ENCODE results near the gene B3GALNT2.
"Not testable (repeated sequence)": the region's sequence is repeated elsewhere in the genome, so short reads cannot be mapped to it uniquely, and the experiment has no call there.

The B3GALNT2 gene

DNA sequence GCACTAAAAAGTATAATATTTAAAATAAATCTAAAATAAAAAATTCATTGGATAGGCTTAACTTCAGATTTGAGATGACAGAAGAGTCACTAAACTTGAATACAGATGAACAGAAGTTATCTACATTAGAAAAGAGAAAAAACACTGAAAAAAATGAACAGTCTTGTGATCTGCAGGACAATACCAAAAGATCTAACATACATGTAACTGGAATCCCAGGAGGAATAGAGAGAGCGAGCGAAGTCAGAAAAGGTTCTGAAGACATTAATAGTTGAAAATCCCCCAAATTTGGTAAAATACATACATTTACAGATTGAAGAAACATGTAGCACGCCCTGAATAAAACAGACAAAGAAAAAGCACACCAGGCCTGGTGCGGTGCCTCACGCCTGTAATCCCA lies 21.2 kb downstream of the B3GALNT2 start:
- Histone ChIP-seq H3K4me2 (ENCODE audit: low read length, poor library complexity, severe bottlenecking) (no peak overlapping the region), H2BK5ac (ENCODE audit: low read depth, low read length, poor library complexity, severe bottlenecking) (no peak overlapping the region), H3K27me3 (ENCODE audit: control insufficient read depth in 1 of 2, insufficient read depth in 1 of 2, low read length in 2 of 2) (no peaks in the 10 kb centered on the region), H3K27ac (ENCODE audit: low read length, poor library complexity, severe bottlenecking) (no peak overlapping the region), H2BK120ac (ENCODE audit: low read depth, low read length) (no peak overlapping the region), H3K4ac (ENCODE audit: low read depth in 1 of 2, low read length in 2 of 2) (no peak overlapping the region), H2BK15ac (ENCODE audit: low read depth, poor library complexity, severe bottlenecking) (no peak overlapping the region), H2AK5ac (ENCODE audit: low read length, severe bottlenecking) (no peak overlapping the region), H3K18ac (ENCODE audit: low read depth in 1 of 2, low read length in 2 of 2) (no peak overlapping the region), H2AFZ (ENCODE audit: low read depth, low read length) (no peak overlapping the region), H2BK12ac (ENCODE audit: low read length in 2 of 2) (no peak overlapping the region), H4K91ac (ENCODE audit: low read length) (no peak overlapping the region), H3K23ac (ENCODE audit: low read length in 2 of 2) (no peak overlapping the region), H3K4me3 (ENCODE audit: insufficient read depth in 1 of 2, low read depth in 1 of 2, low read length in 2 of 2) (no peak overlapping the region), H4K8ac (ENCODE audit: low read length) (no peak overlapping the region), H3K9ac (ENCODE audit: low read length) (no peak overlapping the region), H3K36me3 (ENCODE audit: control insufficient read depth in 1 of 2, insufficient read depth in 2 of 2, low read depth in 1 of 2, low read length in 2 of 2) (peaks cover 16 to 64% of the 10 kb centered on the region in 2 experiments), H3K4me1 (ENCODE audit: control insufficient read depth, insufficient read depth, low read depth, low read length) (no peaks in the 10 kb centered on the region), H3K14ac (ENCODE audit: low read length in 2 of 2) (no peak overlapping the region), H3K79me1 (replicated peaks; ENCODE audit: low read length, poor library complexity, severe bottlenecking) (peaks cover 15% of the 10 kb centered on the region), H3K9me3 (ENCODE audit: control insufficient read depth, low read length) (no peaks in the 10 kb centered on the region)
- 100% methylated on average over 5 of the region's 5 CpGs for WGBS
- DNase-seq, result no peak

DNA sequence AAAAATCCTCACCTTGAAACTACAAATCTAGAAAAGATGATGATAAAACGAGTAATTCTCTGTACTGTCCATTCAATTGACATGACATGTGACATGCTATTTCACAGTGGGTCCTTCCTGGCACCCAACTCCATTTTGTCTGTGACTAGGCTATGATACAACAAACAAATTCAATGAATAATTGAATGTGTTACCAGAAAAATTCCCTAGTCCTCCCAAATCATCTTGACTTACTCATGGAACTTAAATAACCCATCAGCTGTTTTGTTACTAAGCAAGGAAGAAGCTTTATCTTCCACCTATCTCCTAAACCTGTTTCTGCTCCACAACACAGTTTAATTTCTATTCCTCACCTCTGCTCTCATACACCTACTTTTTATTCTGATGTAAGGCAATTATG lies 30.4 kb downstream of the B3GALNT2 start:
- Histone ChIP-seq H3K14ac (ENCODE audit: low read length in 2 of 2) (no peak overlapping the region), H3K9ac (ENCODE audit: low read length) (no peak overlapping the region), H2BK12ac (ENCODE audit: low read length in 2 of 2) (no peak overlapping the region), H4K8ac (ENCODE audit: low read length) (no peak overlapping the region), H3K79me1 (replicated peaks; ENCODE audit: low read length, poor library complexity, severe bottlenecking) (peaks cover 4% of the 10 kb centered on the region), H3K9me3 (ENCODE audit: control insufficient read depth, low read length) (no peaks in the 10 kb centered on the region), H3K23ac (ENCODE audit: low read length in 2 of 2) (no peak overlapping the region), H3K4me3 (ENCODE audit: insufficient read depth in 1 of 2, low read depth in 1 of 2, low read length in 2 of 2) (no peak overlapping the region), H2AK5ac (ENCODE audit: low read length, severe bottlenecking) (no peak overlapping the region), H2BK5ac (ENCODE audit: low read depth, low read length, poor library complexity, severe bottlenecking) (no peak overlapping the region), H2BK120ac (ENCODE audit: low read depth, low read length) (no peak overlapping the region), H2BK15ac (ENCODE audit: low read depth, poor library complexity, severe bottlenecking) (no peak overlapping the region), H3K18ac (ENCODE audit: low read depth in 1 of 2, low read length in 2 of 2) (no peak overlapping the region), H2AFZ (ENCODE audit: low read depth, low read length) (no peak overlapping the region), H3K4me1 (ENCODE audit: control insufficient read depth, insufficient read depth, low read depth, low read length) (no peaks in the 10 kb centered on the region), H3K4ac (ENCODE audit: low read depth in 1 of 2, low read length in 2 of 2) (no peak overlapping the region), H3K27me3 (ENCODE audit: control insufficient read depth in 1 of 2, insufficient read depth in 1 of 2, low read length in 2 of 2) (no peaks in the 10 kb centered on the region), H3K36me3 (ENCODE audit: control insufficient read depth in 1 of 2, insufficient read depth in 2 of 2, low read depth in 1 of 2, low read length in 2 of 2) (peaks cover 10 to 26% of the 10 kb centered on the region in 2 experiments), H3K27ac (ENCODE audit: low read length, poor library complexity, severe bottlenecking) (no peak overlapping the region), H4K91ac (ENCODE audit: low read length) (no peak overlapping the region), H3K4me2 (ENCODE audit: low read length, poor library complexity, severe bottlenecking) (no peak overlapping the region)
- no peak for DNase-seq
- WGBS, result 100% methylated on average over 1 of the region's 1 CpG

DNA sequence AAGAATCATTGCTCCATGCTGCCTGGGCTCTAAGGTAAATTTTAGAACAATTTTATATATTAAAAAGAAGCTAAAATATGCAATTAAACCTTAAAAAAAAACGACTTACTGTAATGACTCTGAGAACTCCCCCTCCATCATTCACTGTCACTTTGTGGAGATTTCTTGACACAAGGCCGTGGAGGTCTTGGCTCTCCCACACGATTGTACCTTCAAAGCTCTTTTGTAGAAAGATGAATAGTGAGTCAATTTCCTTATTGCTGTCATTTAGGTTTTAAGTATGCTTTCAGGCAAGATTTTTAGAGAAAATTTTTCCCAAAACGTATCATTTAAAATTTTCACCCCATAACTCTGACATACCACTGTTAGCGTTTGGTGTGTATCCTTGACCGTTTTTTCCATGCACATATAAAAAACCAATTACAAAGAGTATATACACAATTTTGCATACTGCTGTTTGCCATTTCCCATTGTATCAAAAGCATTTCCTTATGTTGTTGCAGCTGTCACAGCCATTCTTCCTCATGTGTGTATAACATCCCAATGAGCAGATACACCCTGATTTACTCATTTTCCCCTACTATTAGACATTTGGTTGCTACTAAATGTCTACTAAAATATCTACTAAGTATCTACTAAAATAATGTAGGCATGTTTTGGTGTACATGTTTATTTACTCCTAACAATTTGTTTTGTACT lies 33.4 kb downstream of the B3GALNT2 start:
- 92% methylated on average over 4 of the region's 6 CpGs for WGBS
- no peaks in the 10 kb centered on the region for H3K79me1 ChIP-seq (replicated peaks; ENCODE audit: low read length, poor library complexity, severe bottlenecking)
- H3K9ac ChIP-seq (ENCODE audit: low read length), result no peak overlapping the region
- H3K23ac ChIP-seq (ENCODE audit: low read length in 2 of 2), result no peak overlapping the region
- no peak overlapping the region for H3K4ac ChIP-seq (ENCODE audit: low read depth in 1 of 2, low read length in 2 of 2)
- no peak overlapping the region for H2BK12ac ChIP-seq (ENCODE audit: low read length in 2 of 2)
- H2BK5ac ChIP-seq (ENCODE audit: low read depth, low read length, poor library complexity, severe bottlenecking), result no peak overlapping the region
- H3K14ac ChIP-seq (ENCODE audit: low read length in 2 of 2), result no peak overlapping the region
- H3K27ac ChIP-seq (ENCODE audit: low read length, poor library complexity, severe bottlenecking), result no peak overlapping the region
- no peak overlapping the region for H2BK120ac ChIP-seq (ENCODE audit: low read depth, low read length)
- no peak overlapping the region for H3K4me2 ChIP-seq (ENCODE audit: low read length, poor library complexity, severe bottlenecking)
- H3K18ac ChIP-seq (ENCODE audit: low read depth in 1 of 2, low read length in 2 of 2), result no peak overlapping the region
- DNase-seq, result no peak
- no peak overlapping the region for H3K4me3 ChIP-seq (ENCODE audit: insufficient read depth in 1 of 2, low read depth in 1 of 2, low read length in 2 of 2)
- no peak overlapping the region for H2AFZ ChIP-seq (ENCODE audit: low read depth, low read length)
- no peak overlapping the region for H2BK15ac ChIP-seq (ENCODE audit: low read depth, poor library complexity, severe bottlenecking)
- H3K27me3 ChIP-seq (ENCODE audit: control insufficient read depth in 1 of 2, insufficient read depth in 1 of 2, low read length in 2 of 2), result no peaks in the 10 kb centered on the region
- peaks cover 0 to 11% of the 10 kb centered on the region in 2 experiments for H3K36me3 ChIP-seq (ENCODE audit: control insufficient read depth in 1 of 2, insufficient read depth in 2 of 2, low read depth in 1 of 2, low read length in 2 of 2)
- no peak overlapping the region for H2AK5ac ChIP-seq (ENCODE audit: low read length, severe bottlenecking)
- no peak overlapping the region for H4K8ac ChIP-seq (ENCODE audit: low read length)
- no peaks in the 10 kb centered on the region for H3K4me1 ChIP-seq (ENCODE audit: control insufficient read depth, insufficient read depth, low read depth, low read length)
- no peak overlapping the region for H4K91ac ChIP-seq (ENCODE audit: low read length)
- H3K9me3 ChIP-seq (ENCODE audit: control insufficient read depth, low read length), result no peaks in the 10 kb centered on the region

DNA sequence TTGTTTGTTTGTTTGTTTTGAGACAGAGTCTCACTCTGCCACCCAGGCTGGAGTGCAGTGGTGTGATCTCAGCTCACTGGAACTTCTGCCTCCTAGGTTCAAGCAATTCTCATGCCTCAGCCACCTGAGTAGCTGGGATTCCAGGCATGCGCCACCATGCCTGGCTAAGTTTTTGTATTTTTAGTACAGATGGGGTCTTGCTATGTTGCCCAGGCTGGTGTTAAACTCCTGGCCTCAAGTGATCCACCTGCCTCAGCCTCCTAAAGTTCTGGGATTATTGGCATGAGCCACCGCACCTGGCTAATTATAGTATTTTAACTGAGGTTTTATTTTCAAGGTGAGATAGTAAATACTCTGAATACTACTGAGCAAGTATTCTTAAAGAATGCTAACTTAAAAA lies 34.4 kb downstream of the B3GALNT2 start:
- H2BK12ac ChIP-seq (ENCODE audit: low read length in 2 of 2); H3K9me3 ChIP-seq (ENCODE audit: control insufficient read depth, low read length); H4K91ac ChIP-seq (ENCODE audit: low read length); H3K4ac ChIP-seq (ENCODE audit: low read depth in 1 of 2, low read length in 2 of 2); H3K4me2 ChIP-seq (ENCODE audit: low read length, poor library complexity, severe bottlenecking); H3K27me3 ChIP-seq (ENCODE audit: control insufficient read depth in 1 of 2, insufficient read depth in 1 of 2, low read length in 2 of 2); H3K9ac ChIP-seq (ENCODE audit: low read length); H2BK5ac ChIP-seq (ENCODE audit: low read depth, low read length, poor library complexity, severe bottlenecking); H2BK15ac ChIP-seq (ENCODE audit: low read depth, poor library complexity, severe bottlenecking); H3K18ac ChIP-seq (ENCODE audit: low read depth in 1 of 2, low read length in 2 of 2); H3K14ac ChIP-seq (ENCODE audit: low read length in 2 of 2); H2AK5ac ChIP-seq (ENCODE audit: low read length, severe bottlenecking); H4K8ac ChIP-seq (ENCODE audit: low read length); DNase-seq; H3K4me3 ChIP-seq (ENCODE audit: insufficient read depth in 1 of 2, low read depth in 1 of 2, low read length in 2 of 2); H3K23ac ChIP-seq (ENCODE audit: low read length in 2 of 2); H3K27ac ChIP-seq (ENCODE audit: low read length, poor library complexity, severe bottlenecking); H3K79me1 ChIP-seq (replicated peaks; ENCODE audit: low read length, poor library complexity, severe bottlenecking); H2AFZ ChIP-seq (ENCODE audit: low read depth, low read length); H2BK120ac ChIP-seq (ENCODE audit: low read depth, low read length); H3K4me1 ChIP-seq (ENCODE audit: control insufficient read depth, insufficient read depth, low read depth, low read length): not testable (repeated sequence)
- 92% methylated on average over 1 of the region's 2 CpGs for WGBS
- H3K36me3 ChIP-seq (ENCODE audit: control insufficient read depth in 1 of 2, insufficient read depth in 2 of 2, low read depth in 1 of 2, low read length in 2 of 2), result peaks cover 0 to 17% of the 10 kb centered on the region in 2 experiments

All from mesenchymal stem cell (in vitro differentiated cells and primary cell).